ENCODE results near the gene RTF2. TPM values are rescaled to one million over a fixed set of nuclear protein-coding genes. Genes with fewer than 3 reads are reported as not detected.
"Not testable (repeated sequence)": the region's sequence is repeated elsewhere in the genome, so short reads cannot be mapped to it uniquely, and the experiment has no call there.

Gene RTF2
- total and polyA plus RNA-seq, 2 experiments from 2014 or later, result 141 to 257 TPM

GRCh38 chr20:56552911-56553629 is 84.6 kb downstream of the RTF2 start:
- peaks cover 15% of the 10 kb centered on the region; the same call in 1 of the 2 replicates for H3F3A ChIP-seq (ENCODE audit: insufficient read depth)
- no peak overlapping the region for H3K9ac ChIP-seq
- no peaks in the 10 kb centered on the region for H4K20me1 ChIP-seq (ENCODE audit: insufficient read depth)
- H3K9me3 ChIP-seq (ENCODE audit: low read depth), result no peaks in the 10 kb centered on the region
- no peaks in the 10 kb centered on the region for H3K36me3 ChIP-seq (ENCODE audit: low read depth)
- H3K4me3 ChIP-seq, result no peak overlapping the region
- WGBS, 2 experiments (ENCODE audit: low coverage in 1 of 2, low lambda C conversion rate in 2 of 2, missing lambda C conversion rate in 2 of 2), result 89 to 93% methylated on average over 8 of the region's 8 CpGs
- H3K4me1 ChIP-seq (ENCODE audit: insufficient read depth), result peaks cover 11% of the 10 kb centered on the region
- no peaks in the 10 kb centered on the region for H3K9me2 ChIP-seq (ENCODE audit: insufficient read depth)
- no peaks in the 10 kb centered on the region for H3K79me2 ChIP-seq (ENCODE audit: insufficient read depth)
- no peak overlapping the region for H2AFZ ChIP-seq
- DNase-seq, result no peak
- TF ChIP-seq EZH2 (IDR thresholded peaks at IDR 0.05; ENCODE audit: insufficient read depth, poor library complexity, severe bottlenecking) (no peak), EZH2phosphoT487 (IDR thresholded peaks at IDR 0.05; ENCODE audit: insufficient read depth, low read depth) (no peak)
- H3K4me2 ChIP-seq (ENCODE audit: unreplicated experiment), result no peak overlapping the region
- in situ Hi-C loops (cut with MboI), result loop anchor here (10.0 kb wide), 1 partner anchor 422 kb away; no protein-coding TSS in a partner anchor
- no peaks in the 10 kb centered on the region for H3K27me3 ChIP-seq (replicated peaks; ENCODE audit: insufficient read depth)
- no peak overlapping the region for H3K27ac ChIP-seq

GRCh38 chr20:56554869-56555268 is 86.4 kb downstream of the RTF2 start:
- H3K9ac ChIP-seq, result peak overlapping the region; percentile 42
- H3K4me1 ChIP-seq (ENCODE audit: insufficient read depth), result peaks cover 11% of the 10 kb centered on the region
- 0 to 2% methylated on average over 4 of the region's 4 CpGs for WGBS, 2 experiments (ENCODE audit: low coverage in 1 of 2, low lambda C conversion rate in 2 of 2, missing lambda C conversion rate in 2 of 2)
- H3F3A ChIP-seq (ENCODE audit: insufficient read depth), result peaks cover 15% of the 10 kb centered on the region; the same call in 1 of the 2 replicates
- no peaks in the 10 kb centered on the region for H3K27me3 ChIP-seq (replicated peaks; ENCODE audit: insufficient read depth)
- H3K4me3 ChIP-seq, result peak overlapping the region; percentile 56
- peak overlapping the region; percentile 69 for H3K4me2 ChIP-seq (ENCODE audit: unreplicated experiment)
- peak; percentile 97 for DNase-seq
- H3K36me3 ChIP-seq (ENCODE audit: low read depth), result no peaks in the 10 kb centered on the region
- H3K27ac ChIP-seq, result peak overlapping the region; percentile 54
- no peaks in the 10 kb centered on the region for H3K9me2 ChIP-seq (ENCODE audit: insufficient read depth)
- H2AFZ ChIP-seq, result no peak overlapping the region
- in situ Hi-C loops (cut with MboI), result loop anchor here (10.0 kb wide), 1 partner anchor 420 kb away; no protein-coding TSS in a partner anchor
- H4K20me1 ChIP-seq (ENCODE audit: insufficient read depth), result no peaks in the 10 kb centered on the region
- no peaks in the 10 kb centered on the region for H3K79me2 ChIP-seq (ENCODE audit: insufficient read depth)
- no peaks in the 10 kb centered on the region for H3K9me3 ChIP-seq (ENCODE audit: low read depth)
- no peak for TF ChIP-seq EZH2phosphoT487 (IDR thresholded peaks at IDR 0.05; ENCODE audit: insufficient read depth, low read depth)
- no peak for TF ChIP-seq EZH2 (IDR thresholded peaks at IDR 0.05; ENCODE audit: insufficient read depth, poor library complexity, severe bottlenecking)

- Histone ChIP-seq H2AFZ (no peak overlapping the region), H3K27me3 (replicated peaks; ENCODE audit: insufficient read depth) (no peaks in the 10 kb centered on the region), H3K4me3 (no peak overlapping the region), H3K9ac (no peak overlapping the region), H3K4me1 (ENCODE audit: insufficient read depth) (peaks cover 11% of the 10 kb centered on the region), H3K9me3 (ENCODE audit: low read depth) (no peaks in the 10 kb centered on the region), H4K20me1 (ENCODE audit: insufficient read depth) (no peaks in the 10 kb centered on the region), H3F3A (ENCODE audit: insufficient read depth) (peaks cover 15% of the 10 kb centered on the region; the same call in 1 of the 2 replicates), H3K27ac (no peak overlapping the region), H3K79me2 (ENCODE audit: insufficient read depth) (no peaks in the 10 kb centered on the region), H3K36me3 (ENCODE audit: low read depth) (no peaks in the 10 kb centered on the region), H3K4me2 (ENCODE audit: unreplicated experiment) (no peak overlapping the region), H3K9me2 (ENCODE audit: insufficient read depth) (no peaks in the 10 kb centered on the region)
- DNase-seq, result no peak
- in situ Hi-C loops (cut with MboI), result loop anchor here (10.0 kb wide), 1 partner anchor 416 kb away; no protein-coding TSS in a partner anchor
- TF ChIP-seq EZH2phosphoT487 (IDR thresholded peaks at IDR 0.05; ENCODE audit: insufficient read depth, low read depth) (no peak), EZH2 (IDR thresholded peaks at IDR 0.05; ENCODE audit: insufficient read depth, poor library complexity, severe bottlenecking) (no peak)
- WGBS, 2 experiments (ENCODE audit: low coverage in 1 of 2, low lambda C conversion rate in 2 of 2, missing lambda C conversion rate in 2 of 2), result 84 to 89% methylated on average over 6 of the region's 6 CpGs
Observed at GRCh38 chr20:56558968-56559367, 90.5 kb downstream of the RTF2 start.

- H3K4me3 ChIP-seq; H3K9me3 ChIP-seq (ENCODE audit: low read depth); in situ Hi-C loops (cut with MboI); H3K36me3 ChIP-seq (ENCODE audit: low read depth); H3K4me2 ChIP-seq (ENCODE audit: unreplicated experiment); H3K9me2 ChIP-seq (ENCODE audit: insufficient read depth); H3K27me3 ChIP-seq (replicated peaks; ENCODE audit: insufficient read depth); H3K27ac ChIP-seq; H2AFZ ChIP-seq; H3F3A ChIP-seq (ENCODE audit: insufficient read depth); H4K20me1 ChIP-seq (ENCODE audit: insufficient read depth); H3K4me1 ChIP-seq (ENCODE audit: insufficient read depth); H3K79me2 ChIP-seq (ENCODE audit: insufficient read depth); H3K9ac ChIP-seq: not testable (repeated sequence)
- 81 to 84% methylated on average over 5 to 6 of the region's 6 CpGs for WGBS, 2 experiments (ENCODE audit: low coverage in 1 of 2, low lambda C conversion rate in 2 of 2, missing lambda C conversion rate in 2 of 2)
- DNase-seq, result peak; percentile 67
Observed at GRCh38 chr20:56564526-56564925, 96.1 kb downstream of the RTF2 start.
